ENCODE measurements around the gene PRSS38.

PRSS38 gene

GRCh38 chr1:227779021-227779441, 36.4 kb upstream of the PRSS38 start:
- no peak for DNase-seq (ENCODE audit: low read depth in 2 of 2)

- DNase-seq (ENCODE audit: low read depth in 2 of 2) = no peak
Observed at GRCh38 chr1:227779685-227780084, 35.8 kb upstream of the PRSS38 start.

- no peak for DNase-seq (ENCODE audit: low read depth in 2 of 2)
Observed at GRCh38 chr1:227780101-227781044, 35.1 kb upstream of the PRSS38 start.

- no peak for DNase-seq (ENCODE audit: low read depth in 2 of 2)
Observed at GRCh38 chr1:227781314-227781930, 34.1 kb upstream of the PRSS38 start.

GRCh38 chr1:227782226-227782625, 33.2 kb upstream of the PRSS38 start:
- no peak for DNase-seq (ENCODE audit: low read depth in 2 of 2)

GRCh38 chr1:227785094-227785804, 30.2 kb upstream of the PRSS38 start:
- no peak for DNase-seq (ENCODE audit: low read depth in 2 of 2)

- no peak for DNase-seq (ENCODE audit: low read depth in 2 of 2)
Observed at GRCh38 chr1:227785805-227786671, 29.4 kb upstream of the PRSS38 start.

GRCh38 chr1:227786673-227787512, 28.6 kb upstream of the PRSS38 start:
- no peak for DNase-seq (ENCODE audit: low read depth in 2 of 2)

- peak; percentile 87 to 88 for DNase-seq (ENCODE audit: low read depth in 2 of 2)
Observed at GRCh38 chr1:227787513-227788270, 27.8 kb upstream of the PRSS38 start.

GRCh38 chr1:227788271-227789083, 27.0 kb upstream of the PRSS38 start:
- DNase-seq (ENCODE audit: low read depth in 2 of 2) = peak in 1 of 2 donors; percentile 66

- DNase-seq (ENCODE audit: low read depth in 2 of 2) = no peak
Observed at GRCh38 chr1:227789084-227790033, 26.1 kb upstream of the PRSS38 start.

- no peak for DNase-seq (ENCODE audit: low read depth in 2 of 2)
Observed at GRCh38 chr1:227790034-227790400, 25.5 kb upstream of the PRSS38 start.

GRCh38 chr1:227790868-227791267, 24.6 kb upstream of the PRSS38 start:
- DNase-seq (ENCODE audit: low read depth in 2 of 2) = no peak

GRCh38 chr1:227791425-227792143, 23.9 kb upstream of the PRSS38 start:
- DNase-seq (ENCODE audit: low read depth in 2 of 2) = no peak

- no peak for DNase-seq (ENCODE audit: low read depth in 2 of 2)
Observed at GRCh38 chr1:227792216-227793078, 23.0 kb upstream of the PRSS38 start.

Measured in stimulated activated CD4-positive, alpha-beta T cell treated with anti-CD3 and anti-CD28 coated beads, Interleukin-4, amount 100 ng/mL, for 48 hours (primary cell).